Memory B cell (primary cell): Measurements from ENCODE around the gene ALDH3B2.
"Not testable (repeated sequence)": the region's sequence is repeated elsewhere in the genome, so short reads cannot be mapped to it uniquely, and the experiment has no call there.

Experiments used
- ATAC-seq: fragments of 150-1000 bp; cut with Tn5 transposase; 2 replicates; pipeline ENCODE4 v1.10.0; 2021; ENCODE audit warnings: low read depth, mild to moderate bottlenecking, moderate library complexity
- DNase-seq, 2 donors: peaks; one replicate each; pipeline ENCODE4 v3.0.0; 2022; ENCODE audit warnings: low spot score in 2 of 2
- H3K27ac Mint-ChIP-seq: one replicate; pipeline ENCODE4 v1.8.0; 2022; ENCODE audit warnings: mild to moderate bottlenecking, moderate library complexity, mixed read lengths
- H3K27me3 Mint-ChIP-seq: one replicate; pipeline ENCODE4 v1.8.0; 2022; ENCODE audit warnings: mixed read lengths
- H3K36me3 Mint-ChIP-seq: one replicate; pipeline ENCODE4 v1.8.0; 2022; ENCODE audit warnings: mild to moderate bottlenecking, mixed read lengths
- H3K4me1 Mint-ChIP-seq: one replicate; pipeline ENCODE4 v1.8.0; 2022; ENCODE audit warnings: mixed read lengths
- H3K4me3 Mint-ChIP-seq: one replicate; pipeline ENCODE4 v1.8.0; 2022; ENCODE audit warnings: mild to moderate bottlenecking, moderate library complexity, mixed read lengths
- H3K9me3 Mint-ChIP-seq: one replicate; pipeline ENCODE4 v1.8.0; 2022; ENCODE audit warnings: mixed read lengths

The ALDH3B2 gene, protein sequence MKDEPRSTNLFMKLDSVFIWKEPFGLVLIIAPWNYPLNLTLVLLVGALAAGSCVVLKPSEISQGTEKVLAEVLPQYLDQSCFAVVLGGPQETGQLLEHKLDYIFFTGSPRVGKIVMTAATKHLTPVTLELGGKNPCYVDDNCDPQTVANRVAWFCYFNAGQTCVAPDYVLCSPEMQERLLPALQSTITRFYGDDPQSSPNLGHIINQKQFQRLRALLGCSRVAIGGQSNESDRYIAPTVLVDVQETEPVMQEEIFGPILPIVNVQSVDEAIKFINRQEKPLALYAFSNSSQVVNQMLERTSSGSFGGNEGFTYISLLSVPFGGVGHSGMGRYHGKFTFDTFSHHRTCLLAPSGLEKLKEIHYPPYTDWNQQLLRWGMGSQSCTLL

DNA sequence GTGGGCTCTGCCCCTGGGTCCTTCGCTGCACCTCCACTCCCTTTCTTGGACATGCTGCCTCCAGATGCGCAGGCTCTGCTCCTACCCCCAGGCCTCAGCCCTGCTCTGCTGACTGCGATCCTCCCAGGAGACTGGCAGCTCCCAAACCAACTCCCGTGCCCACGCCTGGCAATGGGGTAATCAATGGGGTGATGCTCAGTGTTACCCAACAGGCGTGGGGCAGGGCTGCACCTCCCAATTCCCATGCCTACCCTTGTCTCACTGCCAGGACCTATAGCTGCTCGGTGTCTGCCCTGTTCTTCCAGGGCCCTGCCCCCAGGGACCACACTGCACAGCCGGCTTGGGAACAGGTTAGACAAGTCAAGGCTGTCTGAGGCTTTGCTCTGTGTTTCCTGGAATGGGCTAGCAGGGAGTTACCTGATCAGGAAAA, at the start of gene ALDH3B2:
Gene ALDH3B2, minus strand, starts transcription at position 182 of the 430 bp plus-strand sequence. CDS start 7,688 bp downstream, outside the sequence.
- no peaks in the 10 kb centered on the region for H3K4me1 Mint-ChIP-seq
- ATAC-seq (no peak), DNase-seq (no peak)
- peaks cover 4% of the 10 kb centered on the region for H3K9me3 Mint-ChIP-seq
- H3K27me3 Mint-ChIP-seq: peaks cover 21% of the 10 kb centered on the region
- no peak within 1 kb of the TSS for H3K27ac Mint-ChIP-seq
- H3K4me3 Mint-ChIP-seq: no peak within 1 kb of the TSS
- H3K36me3 Mint-ChIP-seq: no peaks in the 10 kb centered on the region

DNA sequence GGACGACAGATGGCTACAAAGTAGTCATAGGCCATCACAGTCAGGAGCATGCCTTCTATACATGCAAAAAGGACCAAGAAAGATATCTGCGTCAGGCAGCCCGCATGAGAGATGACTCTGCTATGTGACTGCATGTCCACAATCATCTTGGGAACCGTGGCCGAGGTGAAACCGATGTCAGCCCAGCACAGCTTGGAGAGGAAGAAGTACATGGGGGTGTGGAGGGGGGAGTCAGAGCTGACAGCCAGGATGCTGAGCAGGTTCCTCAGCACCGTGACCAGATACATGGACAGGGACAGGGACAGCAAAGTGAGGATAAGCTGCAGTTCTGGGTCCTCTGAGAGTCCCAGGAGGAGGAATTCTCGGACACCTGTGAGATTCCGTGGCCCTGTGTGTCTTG, 48.6 kb upstream of the ALDH3B2 start:
- not testable (repeated sequence) for DNase-seq, H3K4me1 Mint-ChIP-seq, H3K9me3 Mint-ChIP-seq, H3K27ac Mint-ChIP-seq, H3K27me3 Mint-ChIP-seq, H3K36me3 Mint-ChIP-seq, ATAC-seq, H3K4me3 Mint-ChIP-seq

DNA sequence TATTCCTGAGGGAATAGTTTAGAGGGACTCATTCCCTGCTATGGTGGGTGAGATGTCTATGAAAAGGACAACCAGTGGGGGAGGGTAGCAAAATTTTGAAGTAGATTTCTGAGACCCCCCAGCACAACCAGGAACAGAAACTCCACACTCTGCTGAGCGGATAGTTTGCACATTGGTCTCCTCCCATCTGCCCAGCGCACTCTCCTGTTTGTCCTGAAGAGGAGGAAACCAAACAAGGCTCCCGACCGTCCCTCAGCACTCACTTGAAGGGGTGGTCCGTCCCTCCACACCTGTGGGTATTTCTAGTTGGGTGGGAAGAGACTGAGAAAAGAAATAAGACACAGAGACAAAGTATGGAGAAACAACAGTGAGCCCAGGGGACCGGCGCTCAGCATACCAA, 41.8 kb upstream of the ALDH3B2 start:
- not testable (repeated sequence) for ATAC-seq, H3K27ac Mint-ChIP-seq, H3K36me3 Mint-ChIP-seq, DNase-seq, H3K27me3 Mint-ChIP-seq, H3K9me3 Mint-ChIP-seq
- Mint-ChIP-seq H3K4me3 (peak overlapping the region; percentile 75), H3K4me1 (peaks cover 10% of the 10 kb centered on the region)

DNA sequence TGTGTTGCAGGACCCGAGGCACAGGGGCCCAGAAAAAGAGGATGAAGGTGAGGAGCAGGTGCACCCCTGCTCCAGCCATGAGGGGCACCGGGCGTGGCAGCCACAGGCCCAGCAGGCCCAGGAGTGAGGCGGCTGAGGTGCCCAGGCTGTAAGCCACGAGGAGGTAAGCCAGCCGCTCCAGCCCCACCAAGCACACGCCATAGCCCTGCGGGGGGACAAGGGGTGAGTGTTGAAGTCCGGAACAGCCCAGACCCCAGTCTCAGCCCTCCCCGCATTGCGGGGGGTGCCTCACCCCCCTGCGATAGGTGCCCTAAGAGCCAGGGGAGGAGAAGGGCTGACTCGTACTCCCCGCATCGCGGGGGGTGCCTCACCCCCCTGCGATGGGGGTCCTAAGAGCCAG, 41.4 kb upstream of the ALDH3B2 start:
- Mint-ChIP-seq H3K4me3 (peak overlapping the region; percentile 17), H3K4me1 (peaks cover 10% of the 10 kb centered on the region)
- not testable (repeated sequence) for H3K27ac Mint-ChIP-seq, ATAC-seq, DNase-seq, H3K27me3 Mint-ChIP-seq, H3K9me3 Mint-ChIP-seq, H3K36me3 Mint-ChIP-seq

DNA sequence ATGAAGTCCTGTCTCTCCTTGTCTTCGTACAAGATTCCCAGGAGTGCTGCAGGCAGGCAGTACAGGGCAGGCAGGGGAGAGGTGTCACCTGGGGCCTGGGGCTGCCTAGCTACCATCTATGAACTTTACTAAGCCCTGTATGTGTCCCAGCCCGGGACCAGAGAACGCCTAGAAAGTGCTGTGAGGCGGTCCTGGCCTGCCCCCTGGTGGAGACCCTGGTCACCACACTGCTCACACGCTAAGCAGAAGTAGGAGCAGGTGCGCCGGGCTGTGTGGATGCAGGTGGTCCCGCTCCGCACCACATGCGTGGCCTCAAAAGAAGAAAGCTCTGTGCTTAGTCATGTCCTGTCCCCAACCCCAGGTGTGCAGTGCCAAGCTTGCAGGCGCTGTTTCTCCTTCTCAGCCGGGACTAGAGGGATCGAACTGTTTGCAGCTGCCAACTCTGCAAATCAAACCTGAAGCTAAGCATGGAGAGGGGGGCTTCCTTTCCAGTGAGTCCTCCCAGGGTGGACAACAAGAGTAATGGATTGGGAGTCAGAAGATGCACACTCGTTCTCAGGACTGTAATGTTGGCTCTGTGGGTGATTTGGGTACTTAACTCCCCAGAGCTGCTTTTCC, 39.6 kb upstream of the ALDH3B2 start:
- peaks cover 10% of the 10 kb centered on the region for H3K4me1 Mint-ChIP-seq
- H3K36me3 Mint-ChIP-seq, ATAC-seq, H3K27me3 Mint-ChIP-seq, H3K9me3 Mint-ChIP-seq, H3K27ac Mint-ChIP-seq: not testable (repeated sequence)
- peak; percentile 50 to 61 for DNase-seq
- peak overlapping the region; percentile 30 for H3K4me3 Mint-ChIP-seq

DNA sequence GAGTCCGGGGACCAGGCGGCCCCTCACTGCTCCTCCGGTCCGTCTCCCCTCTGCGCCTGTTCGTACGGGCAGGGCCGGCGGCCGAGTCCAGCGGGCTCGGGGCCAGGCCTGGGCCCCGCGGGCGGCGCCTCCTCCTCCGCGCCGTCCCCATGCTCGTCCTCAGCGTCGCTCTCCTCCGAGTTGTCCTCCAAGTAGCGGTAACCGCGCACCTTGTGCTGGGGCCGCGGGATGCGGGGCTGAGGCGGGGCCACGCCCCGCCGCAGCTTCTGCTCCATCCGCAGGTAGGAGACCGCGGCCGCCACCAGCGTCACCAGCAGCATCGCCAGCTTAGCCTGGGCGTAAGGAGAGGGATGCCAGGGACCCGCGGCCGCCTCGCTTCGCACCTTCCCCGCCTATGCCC, 37.3 kb upstream of the ALDH3B2 start:
- not testable (repeated sequence) for H3K9me3 Mint-ChIP-seq, H3K27me3 Mint-ChIP-seq, H3K36me3 Mint-ChIP-seq, H3K27ac Mint-ChIP-seq, H3K4me1 Mint-ChIP-seq, H3K4me3 Mint-ChIP-seq, DNase-seq, ATAC-seq

DNA sequence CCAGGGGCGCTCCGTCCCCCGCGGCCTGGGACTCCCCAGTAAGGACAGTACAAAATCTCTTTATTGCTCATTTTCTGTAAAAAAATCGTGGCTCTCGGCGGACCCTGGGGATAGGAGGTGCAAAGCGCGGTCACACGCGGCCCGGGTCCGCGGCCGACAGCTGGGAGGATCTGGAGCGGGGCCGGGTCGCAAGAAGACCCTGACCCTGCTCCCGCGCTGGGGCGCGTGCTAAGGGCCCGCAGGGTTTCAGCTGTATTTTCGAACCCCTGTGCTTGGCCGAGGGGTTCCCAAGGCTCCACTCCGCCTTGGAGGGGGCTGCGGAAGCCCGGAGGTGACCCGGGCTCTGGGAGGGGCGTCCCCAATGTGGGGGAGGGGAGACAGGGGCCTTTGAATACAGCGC, 36.8 kb upstream of the ALDH3B2 start:
- not testable (repeated sequence) for H3K27me3 Mint-ChIP-seq, H3K27ac Mint-ChIP-seq, H3K4me1 Mint-ChIP-seq, ATAC-seq, H3K4me3 Mint-ChIP-seq, H3K9me3 Mint-ChIP-seq, DNase-seq, H3K36me3 Mint-ChIP-seq

DNA sequence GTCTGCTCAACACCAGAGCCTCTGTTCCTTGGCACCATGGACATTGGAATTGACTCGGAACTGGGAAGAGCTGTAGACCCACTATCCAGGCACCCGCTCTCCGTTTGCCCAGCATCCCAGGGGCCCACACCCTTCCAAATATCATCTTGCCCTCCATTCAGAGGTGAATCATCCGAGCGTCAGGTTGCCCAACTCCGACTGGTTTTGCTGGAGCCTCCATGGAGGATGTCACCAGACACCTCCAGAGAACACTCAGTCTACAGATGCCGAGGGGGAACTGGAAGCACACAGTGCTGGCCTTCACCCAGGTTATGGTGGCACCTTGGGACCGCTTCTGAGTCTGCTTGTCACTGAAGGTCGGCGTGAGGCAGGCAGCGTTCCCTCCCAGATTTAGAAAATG, 35.4 kb upstream of the ALDH3B2 start:
- H3K4me3 Mint-ChIP-seq, H3K27ac Mint-ChIP-seq, ATAC-seq, H3K9me3 Mint-ChIP-seq, H3K36me3 Mint-ChIP-seq, H3K4me1 Mint-ChIP-seq, DNase-seq, H3K27me3 Mint-ChIP-seq: not testable (repeated sequence)

DNA sequence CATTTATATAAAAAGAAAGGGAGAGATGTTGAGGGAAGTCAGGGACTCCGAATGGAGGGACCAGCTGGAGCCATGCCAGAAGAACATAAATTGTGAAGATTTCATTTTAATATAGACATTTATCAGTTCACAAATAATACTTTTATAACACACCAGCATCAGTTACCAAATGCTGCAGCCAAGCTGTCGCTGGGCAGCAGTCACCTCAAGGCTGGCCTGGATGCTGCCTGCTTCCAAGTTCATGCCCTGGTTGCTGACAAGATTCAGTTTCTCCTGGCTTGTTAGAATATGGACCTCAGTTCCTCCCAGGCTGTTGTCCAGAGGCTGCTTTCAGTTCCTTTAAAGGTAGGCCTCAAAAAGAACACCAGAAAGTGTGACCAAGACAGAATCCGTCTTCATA, 30.8 kb upstream of the ALDH3B2 start:
- H3K4me1 Mint-ChIP-seq: peaks cover 2% of the 10 kb centered on the region
- peaks cover 1% of the 10 kb centered on the region for H3K9me3 Mint-ChIP-seq
- no peak overlapping the region for H3K27ac Mint-ChIP-seq
- DNase-seq: no peak
- H3K36me3 Mint-ChIP-seq: peaks cover 2% of the 10 kb centered on the region
- H3K27me3 Mint-ChIP-seq: peaks cover 15% of the 10 kb centered on the region
- no peak for ATAC-seq
- H3K4me3 Mint-ChIP-seq: no peak overlapping the region

DNA sequence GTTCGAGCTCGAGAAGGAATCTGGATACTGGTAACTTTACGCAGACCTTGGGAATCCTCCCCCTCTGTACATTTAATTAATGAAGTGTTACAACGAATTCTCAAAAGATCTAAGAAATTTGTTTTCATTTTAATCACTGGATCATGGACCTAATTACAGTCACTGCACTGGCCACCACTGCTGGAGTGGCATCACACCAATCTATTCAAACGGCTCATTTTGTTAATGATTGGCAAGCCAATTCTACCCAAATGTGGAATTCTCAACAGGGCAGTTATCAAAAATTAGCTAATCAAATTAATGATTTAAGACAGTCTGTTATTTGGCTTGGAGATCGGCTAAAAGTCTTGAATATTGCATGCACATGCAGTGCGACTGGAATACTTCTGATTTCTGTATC, 30.1 kb upstream of the ALDH3B2 start:
- Mint-ChIP-seq H3K4me1 (peaks cover 2% of the 10 kb centered on the region), H3K36me3 (peaks cover 2% of the 10 kb centered on the region), H3K4me3 (no peak overlapping the region), H3K27ac (no peak overlapping the region), H3K9me3 (peaks cover 1% of the 10 kb centered on the region), H3K27me3 (peaks cover 17% of the 10 kb centered on the region)
- DNase-seq (no peak), ATAC-seq (no peak)

DNA sequence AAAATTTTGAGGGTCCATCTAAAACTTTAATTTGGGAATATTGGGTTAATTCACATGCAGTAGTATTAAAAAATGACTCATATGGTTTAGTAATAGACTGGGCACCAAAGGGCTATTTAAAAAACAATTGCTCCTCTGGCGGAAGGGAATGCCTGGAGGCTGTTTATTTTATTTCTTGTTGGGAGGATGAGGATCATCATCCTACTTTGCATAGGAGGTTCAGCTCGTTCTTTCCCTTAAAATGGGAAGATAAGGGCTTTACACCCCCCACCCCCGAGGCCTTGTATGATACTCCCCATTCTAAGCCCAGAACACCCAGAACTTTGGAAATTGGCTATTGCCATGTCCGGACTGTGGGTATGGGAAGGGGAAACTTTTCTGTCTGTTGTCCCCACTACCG, 29.3 kb upstream of the ALDH3B2 start:
- H3K4me3 Mint-ChIP-seq, H3K4me1 Mint-ChIP-seq, H3K36me3 Mint-ChIP-seq, ATAC-seq, H3K27ac Mint-ChIP-seq, H3K9me3 Mint-ChIP-seq, DNase-seq: not testable (repeated sequence)
- peaks cover 21% of the 10 kb centered on the region for H3K27me3 Mint-ChIP-seq

DNA sequence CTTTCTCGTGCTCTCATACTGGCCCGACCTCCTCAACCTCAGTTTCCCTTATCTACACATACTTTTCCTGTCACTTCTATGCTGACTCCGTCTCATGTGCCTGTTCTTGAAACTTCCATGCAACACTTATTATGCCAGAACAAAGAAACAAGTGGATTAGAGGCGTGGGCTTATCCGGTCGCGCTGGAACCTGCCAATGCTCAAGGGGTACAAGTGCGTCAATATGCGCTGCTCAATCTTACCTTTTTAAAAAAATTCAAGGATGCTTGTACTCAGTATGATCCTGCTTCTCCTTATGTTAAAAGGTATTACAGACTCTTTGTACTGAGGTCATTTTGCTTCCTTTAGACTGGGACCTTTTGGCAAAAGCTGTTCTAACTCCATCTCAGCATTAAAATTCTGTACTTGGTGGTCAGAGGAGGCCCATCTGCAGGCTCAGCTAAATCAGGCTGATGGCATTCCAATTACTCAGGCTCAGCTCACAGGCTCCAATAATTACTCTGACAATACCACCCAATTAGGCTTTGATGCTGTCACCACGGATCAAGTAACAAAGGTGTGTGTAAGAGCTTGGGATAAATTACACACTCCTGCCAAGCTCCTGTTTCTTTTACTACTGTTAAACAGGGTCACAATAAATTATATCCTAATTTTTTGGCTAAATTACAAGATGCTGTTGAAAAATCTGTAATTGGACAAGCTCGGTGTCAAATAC, 26.3 kb upstream of the ALDH3B2 start:
- Mint-ChIP-seq H3K36me3 (peaks cover 7% of the 10 kb centered on the region), H3K27me3 (peaks cover 22% of the 10 kb centered on the region), H3K9me3 (peaks cover 7% of the 10 kb centered on the region), H3K4me3 (no peak overlapping the region), H3K4me1 (peaks cover 2% of the 10 kb centered on the region), H3K27ac (no peak overlapping the region)
- DNase-seq: no peak
- no peak for ATAC-seq

DNA sequence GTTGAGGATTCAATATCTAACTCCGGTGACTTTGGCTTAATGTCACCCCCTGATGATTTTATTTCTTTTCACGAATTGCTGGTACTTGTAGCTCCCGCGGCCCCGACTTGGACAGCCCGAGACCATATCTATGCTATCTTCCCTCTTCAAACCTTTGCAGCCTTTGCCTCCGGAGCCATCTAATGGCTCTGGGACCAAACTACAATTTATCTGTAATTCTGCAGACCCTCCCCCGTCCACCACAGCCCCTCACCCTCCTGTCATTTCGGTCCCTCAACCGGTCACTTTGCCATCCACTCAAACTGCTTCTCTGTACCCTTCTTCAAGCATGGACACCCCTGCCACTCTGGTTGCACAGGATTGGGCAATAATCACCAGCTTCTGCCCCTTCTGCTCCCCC, 25.7 kb upstream of the ALDH3B2 start:
- H3K4me1 Mint-ChIP-seq: peaks cover 2% of the 10 kb centered on the region
- H3K36me3 Mint-ChIP-seq: peaks cover 7% of the 10 kb centered on the region
- no peak overlapping the region for H3K4me3 Mint-ChIP-seq
- H3K27ac Mint-ChIP-seq: no peak overlapping the region
- H3K9me3 Mint-ChIP-seq: peaks cover 7% of the 10 kb centered on the region
- ATAC-seq (no peak), DNase-seq (no peak)
- H3K27me3 Mint-ChIP-seq: peaks cover 22% of the 10 kb centered on the region

DNA sequence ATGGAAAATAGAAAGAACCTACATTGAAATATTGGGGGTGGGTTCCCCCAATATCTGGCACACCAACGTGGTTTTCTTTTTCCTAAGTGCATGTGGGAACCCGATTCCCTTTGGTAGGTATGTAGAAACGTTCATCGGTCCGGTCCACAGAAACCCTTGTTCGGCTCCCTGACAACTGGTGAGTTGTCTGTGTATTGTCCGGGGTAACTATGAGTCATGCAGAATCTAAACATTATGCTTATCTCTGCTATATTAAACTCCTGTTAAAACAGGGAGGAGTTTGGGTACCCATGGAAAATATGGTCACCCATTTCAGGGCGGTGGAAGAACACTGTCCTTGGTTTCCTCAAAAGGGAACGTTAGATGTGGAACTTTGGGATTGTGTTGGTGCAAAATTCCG, 25.1 kb upstream of the ALDH3B2 start:
- Mint-ChIP-seq H3K27ac (no peak overlapping the region), H3K36me3 (peaks cover 7% of the 10 kb centered on the region), H3K9me3 (peaks cover 7% of the 10 kb centered on the region), H3K27me3 (peaks cover 22% of the 10 kb centered on the region), H3K4me1 (peaks cover 2% of the 10 kb centered on the region), H3K4me3 (no peak overlapping the region)
- DNase-seq (no peak), ATAC-seq (no peak)
